Activated T-cell treated with anti-CD3 and anti-CD28 coated beads, Interleukin-2, amount 50 U/mL, for 24 hours (primary cell): ENCODE measurements around the gene ARL8A.
A peak's percentile ranks its signal among the peaks of the same experiment; 100 is the strongest.

Experiments
- DNase-seq: peaks from one replicate; pipeline ENCODE4 v3.0.0-alpha.2; 2020
- H3K27ac Mint-ChIP-seq: 2 replicates; pipeline ENCODE4 v1.8.0; 2020; ENCODE audit warnings: mild to moderate bottlenecking, mixed read lengths
- H3K27me3 Mint-ChIP-seq: 2 replicates; pipeline ENCODE4 v1.8.0; 2020; ENCODE audit warnings: mixed read lengths
- H3K36me3 Mint-ChIP-seq: 2 replicates; pipeline ENCODE4 v1.8.0; 2020; ENCODE audit warnings: low read depth, mixed read lengths
- H3K4me1 Mint-ChIP-seq: 2 replicates; pipeline ENCODE4 v1.8.0; 2020; ENCODE audit warnings: low read depth, mixed read lengths
- H3K4me3 Mint-ChIP-seq: 2 replicates; pipeline ENCODE4 v1.8.0; 2020; ENCODE audit warnings: mild to moderate bottlenecking, moderate library complexity, mixed read lengths
- H3K9me3 Mint-ChIP-seq: 2 replicates; pipeline ENCODE4 v1.8.0; 2020; ENCODE audit warnings: mixed read lengths

Gene ARL8A

DNA sequence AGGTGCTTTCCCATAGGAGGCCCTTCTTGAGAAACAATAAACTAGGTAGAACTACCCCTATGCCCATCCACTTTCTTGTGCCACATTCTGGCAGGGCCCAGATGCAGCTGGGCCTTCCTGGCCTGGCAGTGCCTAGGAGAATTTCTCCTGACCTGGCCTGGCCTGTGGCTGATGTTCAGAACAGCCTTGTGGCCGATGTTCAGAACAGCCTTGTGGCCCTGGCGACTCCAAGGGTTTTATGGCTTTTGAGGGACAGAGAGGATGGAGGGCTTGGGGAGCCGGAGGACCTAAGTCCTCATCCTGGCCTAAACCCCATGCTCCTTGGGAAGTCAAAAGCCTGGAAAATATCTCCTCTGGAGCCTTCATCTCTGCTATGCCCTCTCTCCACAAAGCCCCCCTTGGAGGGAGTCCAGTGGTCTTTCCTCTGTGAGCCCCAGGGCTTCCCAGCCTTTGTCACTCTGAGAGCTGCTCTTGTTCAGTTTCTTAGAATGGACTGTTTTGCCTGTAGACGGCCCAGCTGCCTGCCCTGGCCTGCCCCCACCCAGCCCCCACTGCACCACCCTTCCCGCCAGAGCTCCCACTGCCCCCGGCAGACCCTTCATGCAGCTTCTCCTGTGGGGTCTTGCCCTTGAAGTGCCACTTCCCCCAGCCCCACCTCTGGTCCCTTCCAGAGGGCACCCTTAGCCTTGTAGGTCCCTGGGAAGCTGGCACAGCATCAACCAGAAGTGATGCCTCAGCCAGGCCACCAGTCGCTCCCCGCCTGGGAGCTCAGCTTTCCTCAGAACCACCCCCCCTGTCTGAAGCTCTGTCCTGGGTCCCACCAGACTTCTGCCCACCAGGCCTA is 14.9 kb downstream of the ARL8A start:
- Mint-ChIP-seq H3K27me3 (no peaks in the 10 kb centered on the region), H3K27ac (no peak overlapping the region), H3K4me3 (no peak overlapping the region), H3K4me1 (no peaks in the 10 kb centered on the region), H3K9me3 (no peaks in the 10 kb centered on the region), H3K36me3 (peaks cover 28% of the 10 kb centered on the region)
- DNase-seq = no peak

DNA sequence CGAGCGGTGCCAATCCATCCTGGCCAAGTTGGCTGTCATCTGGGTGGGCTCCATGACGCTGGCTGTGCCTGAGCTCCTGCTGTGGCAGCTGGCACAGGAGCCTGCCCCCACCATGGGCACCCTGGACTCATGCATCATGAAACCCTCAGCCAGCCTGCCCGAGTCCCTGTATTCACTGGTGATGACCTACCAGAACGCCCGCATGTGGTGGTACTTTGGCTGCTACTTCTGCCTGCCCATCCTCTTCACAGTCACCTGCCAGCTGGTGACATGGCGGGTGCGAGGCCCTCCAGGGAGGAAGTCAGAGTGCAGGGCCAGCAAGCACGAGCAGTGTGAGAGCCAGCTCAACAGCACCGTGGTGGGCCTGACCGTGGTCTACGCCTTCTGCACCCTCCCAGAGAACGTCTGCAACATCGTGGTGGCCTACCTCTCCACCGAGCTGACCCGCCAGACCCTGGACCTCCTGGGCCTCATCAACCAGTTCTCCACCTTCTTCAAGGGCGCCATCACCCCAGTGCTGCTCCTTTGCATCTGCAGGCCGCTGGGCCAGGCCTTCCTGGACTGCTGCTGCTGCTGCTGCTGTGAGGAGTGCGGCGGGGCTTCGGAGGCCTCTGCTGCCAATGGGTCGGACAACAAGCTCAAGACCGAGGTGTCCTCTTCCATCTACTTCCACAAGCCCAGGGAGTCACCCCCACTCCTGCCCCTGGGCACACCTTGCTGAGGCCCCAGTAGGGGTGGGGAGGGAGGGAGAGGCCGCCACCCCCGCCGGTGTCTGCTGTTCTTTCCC is 16.5 kb downstream of the ARL8A start:
- no peaks in the 10 kb centered on the region for H3K9me3 Mint-ChIP-seq
- H3K27me3 Mint-ChIP-seq = peaks cover 3% of the 10 kb centered on the region
- no peaks in the 10 kb centered on the region for H3K4me1 Mint-ChIP-seq
- peaks cover 14% of the 10 kb centered on the region for H3K36me3 Mint-ChIP-seq
- no peak overlapping the region for H3K4me3 Mint-ChIP-seq
- peak overlapping the region; percentile 54 for H3K27ac Mint-ChIP-seq
- DNase-seq = no peak

DNA sequence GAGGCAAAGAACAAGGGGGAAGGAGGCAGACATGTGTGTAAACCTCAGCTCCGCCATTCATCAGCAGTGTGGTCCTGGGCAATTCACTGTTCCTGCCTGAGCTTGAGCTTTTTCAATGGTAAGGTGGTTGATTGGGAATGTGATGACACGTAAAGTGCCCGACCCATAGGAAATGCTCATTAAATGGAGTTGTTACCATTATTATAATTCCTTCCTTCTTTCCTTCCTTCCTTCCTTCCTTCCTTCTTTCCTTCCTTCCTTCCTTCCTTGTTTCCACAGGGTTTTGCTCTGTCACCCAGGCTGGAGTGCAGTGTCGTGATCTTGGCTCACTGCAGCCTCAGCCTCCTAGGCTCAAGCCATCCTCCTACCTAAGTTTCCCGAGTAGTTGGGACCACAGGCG is 17.5 kb downstream of the ARL8A start:
- no peaks in the 10 kb centered on the region for H3K9me3 Mint-ChIP-seq

DNA sequence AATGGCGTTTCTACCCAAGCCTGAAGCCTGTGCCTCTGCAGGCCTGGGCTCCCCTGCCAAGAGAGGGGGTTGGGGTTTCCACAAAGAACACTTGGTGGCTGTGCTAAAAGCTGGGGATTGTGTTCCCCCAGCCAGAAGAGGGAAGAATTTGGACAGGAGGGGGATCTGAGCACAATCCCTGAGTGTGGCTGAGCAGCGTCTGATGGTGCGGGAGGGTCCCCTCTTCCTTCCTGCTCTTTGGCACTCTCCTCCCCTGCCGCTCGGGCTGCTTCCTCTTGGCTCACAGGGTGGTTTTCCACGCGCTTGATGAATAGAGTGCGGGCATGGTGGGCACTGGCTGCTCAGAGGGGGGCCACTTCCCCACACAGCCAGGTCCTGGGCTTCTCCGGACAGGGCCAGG is 18.1 kb downstream of the ARL8A start:
- Mint-ChIP-seq H3K9me3 (no peaks in the 10 kb centered on the region), H3K27ac (no peak overlapping the region), H3K4me1 (no peaks in the 10 kb centered on the region), H3K4me3 (no peak overlapping the region), H3K36me3 (no peaks in the 10 kb centered on the region), H3K27me3 (peaks cover 8% of the 10 kb centered on the region)
- DNase-seq = no peak

More for the DNA sequence above, 17.5 kb downstream of the ARL8A start:
- no peak overlapping the region for H3K27ac Mint-ChIP-seq
- peaks cover 4% of the 10 kb centered on the region for H3K36me3 Mint-ChIP-seq
- peaks cover 3% of the 10 kb centered on the region for H3K27me3 Mint-ChIP-seq
- no peak overlapping the region for H3K4me3 Mint-ChIP-seq
- H3K4me1 Mint-ChIP-seq = no peaks in the 10 kb centered on the region
- no peak for DNase-seq

DNA sequence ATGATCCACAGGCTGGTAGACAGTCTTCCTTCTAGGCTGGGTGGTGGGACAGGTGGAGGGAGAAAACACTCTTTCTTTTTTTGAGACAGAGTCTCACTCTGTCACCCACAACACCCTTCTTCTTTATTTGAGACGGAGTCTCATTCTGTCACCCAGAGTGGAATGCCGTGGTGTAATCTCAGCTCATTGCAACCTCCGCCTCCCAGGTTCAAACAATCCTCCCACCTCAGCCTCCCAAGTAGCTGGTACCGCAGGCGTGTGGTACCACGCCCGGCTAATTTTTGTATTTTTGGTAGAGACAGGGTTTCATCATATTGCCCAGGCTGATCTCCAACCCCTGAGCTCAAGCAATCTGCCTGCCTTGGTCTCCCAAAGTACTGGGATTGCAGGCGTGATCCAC is 18.9 kb downstream of the ARL8A start:
- DNase-seq = no peak
- no peak overlapping the region for H3K4me3 Mint-ChIP-seq
- H3K27ac Mint-ChIP-seq = no peak overlapping the region
- H3K27me3 Mint-ChIP-seq = peaks cover 13% of the 10 kb centered on the region
- H3K9me3 Mint-ChIP-seq = no peaks in the 10 kb centered on the region
- no peaks in the 10 kb centered on the region for H3K4me1 Mint-ChIP-seq
- no peaks in the 10 kb centered on the region for H3K36me3 Mint-ChIP-seq

DNA sequence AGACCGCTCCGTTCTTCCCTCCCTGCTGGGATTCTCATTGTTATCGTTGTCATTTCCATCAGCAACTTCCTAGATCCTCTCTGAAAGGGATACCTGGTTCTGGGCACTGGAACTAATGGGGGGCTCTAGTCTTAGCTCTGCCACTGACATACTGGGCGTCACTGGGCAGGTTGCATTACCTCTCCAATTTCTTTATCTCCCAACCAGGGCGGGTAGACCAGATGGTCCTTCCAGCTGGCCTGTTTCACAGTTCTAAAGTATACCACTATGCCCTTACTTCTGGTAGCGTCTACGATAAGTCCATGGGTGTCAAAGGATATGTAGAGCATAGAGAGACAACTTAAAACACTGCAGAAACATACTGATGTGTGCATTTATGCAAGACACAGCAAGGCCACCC is 20.4 kb downstream of the ARL8A start:
- Mint-ChIP-seq H3K4me1 (no peaks in the 10 kb centered on the region), H3K27me3 (peaks cover 13% of the 10 kb centered on the region), H3K36me3 (no peaks in the 10 kb centered on the region), H3K27ac (no peak overlapping the region), H3K4me3 (no peak overlapping the region), H3K9me3 (no peaks in the 10 kb centered on the region)
- DNase-seq = no peak

DNA sequence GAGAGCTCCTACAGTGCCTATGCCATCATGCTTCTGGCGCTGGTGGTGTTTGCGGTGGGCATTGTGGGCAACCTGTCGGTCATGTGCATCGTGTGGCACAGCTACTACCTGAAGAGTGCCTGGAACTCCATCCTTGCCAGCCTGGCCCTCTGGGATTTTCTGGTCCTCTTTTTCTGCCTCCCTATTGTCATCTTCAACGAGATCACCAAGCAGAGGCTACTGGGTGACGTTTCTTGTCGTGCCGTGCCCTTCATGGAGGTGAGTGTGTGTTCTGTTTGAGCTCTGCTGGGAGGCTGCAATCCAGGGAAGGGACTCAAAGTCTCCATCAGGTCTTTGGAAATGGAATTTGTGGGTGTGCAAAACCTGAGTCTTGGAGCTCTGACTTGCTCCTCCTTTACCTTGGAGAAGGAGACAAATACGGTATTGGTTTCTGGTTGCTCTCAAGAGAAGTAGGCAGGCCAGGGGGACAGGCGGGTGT is 21.2 kb downstream of the ARL8A start:
- no peak overlapping the region for H3K4me3 Mint-ChIP-seq
- H3K27ac Mint-ChIP-seq = no peak overlapping the region
- DNase-seq = no peak
- no peaks in the 10 kb centered on the region for H3K36me3 Mint-ChIP-seq
- H3K9me3 Mint-ChIP-seq = no peaks in the 10 kb centered on the region
- H3K4me1 Mint-ChIP-seq = no peaks in the 10 kb centered on the region
- H3K27me3 Mint-ChIP-seq = peaks cover 13% of the 10 kb centered on the region

DNA sequence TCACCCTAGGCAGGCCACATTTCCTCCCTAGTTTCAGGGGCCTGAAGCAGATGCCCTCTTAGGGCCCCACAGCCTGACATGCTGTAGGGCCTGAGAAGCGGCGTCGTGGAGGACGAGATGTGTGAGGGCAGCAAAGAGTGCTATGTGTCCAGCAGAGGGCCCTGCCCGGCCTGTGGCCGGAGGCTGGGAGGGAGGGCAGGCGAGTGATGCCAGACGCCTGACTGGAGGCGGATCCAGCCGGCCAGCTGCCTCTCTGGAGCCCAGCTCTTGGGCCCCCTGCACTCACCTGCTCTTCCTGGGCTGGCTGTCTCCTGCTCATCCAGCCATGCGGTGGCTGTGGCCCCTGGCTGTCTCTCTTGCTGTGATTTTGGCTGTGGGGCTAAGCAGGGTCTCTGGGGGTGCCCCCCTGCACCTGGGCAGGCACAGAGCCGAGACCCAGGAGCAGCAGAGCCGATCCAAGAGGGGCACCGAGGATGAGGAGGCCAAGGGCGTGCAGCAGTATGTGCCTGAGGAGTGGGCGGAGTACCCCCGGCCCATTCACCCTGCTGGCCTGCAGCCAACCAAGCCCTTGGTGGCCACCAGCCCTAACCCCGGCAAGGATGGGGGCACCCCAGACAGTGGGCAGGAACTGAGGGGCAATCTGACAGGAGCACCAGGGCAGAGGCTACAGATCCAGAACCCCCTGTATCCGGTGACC is 21.8 kb downstream of the ARL8A start, which contains the start of gene GPR37L1:
GPR37L1 (plus strand) TSS at position 279 of the 697 bp plus-strand sequence; CDS start at position 326, 47 bp downstream.
- Mint-ChIP-seq H3K27ac (no peak within 1 kb of the TSS), H3K4me3 (no peak within 1 kb of the TSS)

DNA sequence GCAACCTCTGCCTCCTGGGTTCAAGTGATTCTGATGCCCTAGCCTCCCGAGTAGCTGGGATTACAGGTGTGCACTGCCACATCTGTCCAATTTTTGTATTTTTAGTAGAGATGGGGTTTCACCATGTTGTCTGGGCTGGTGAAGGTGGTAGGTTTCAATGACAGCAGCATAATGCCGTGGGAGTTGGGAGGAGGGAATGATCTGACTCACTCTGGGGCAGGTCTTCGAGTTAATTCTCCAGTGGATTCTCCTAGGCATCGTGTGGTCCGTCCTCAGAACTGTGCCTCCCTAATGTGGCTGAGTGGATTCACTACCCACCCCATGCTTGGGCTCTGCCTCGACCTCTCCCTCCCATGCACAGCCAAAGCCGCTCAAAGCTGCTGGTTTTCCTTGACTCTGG is 23.5 kb downstream of the ARL8A start:
- no peak for DNase-seq
- no peak overlapping the region for H3K4me3 Mint-ChIP-seq
- no peak overlapping the region for H3K27ac Mint-ChIP-seq
- peaks cover 13% of the 10 kb centered on the region for H3K27me3 Mint-ChIP-seq
- no peaks in the 10 kb centered on the region for H3K9me3 Mint-ChIP-seq
- H3K36me3 Mint-ChIP-seq = no peaks in the 10 kb centered on the region
- no peaks in the 10 kb centered on the region for H3K4me1 Mint-ChIP-seq

More for the DNA sequence above, 21.8 kb downstream of the ARL8A start, which contains the start of gene GPR37L1:
- Mint-ChIP-seq H3K9me3 (no peaks in the 10 kb centered on the region), H3K36me3 (no peaks in the 10 kb centered on the region), H3K27me3 (peaks cover 13% of the 10 kb centered on the region), H3K4me1 (no peaks in the 10 kb centered on the region)
- DNase-seq = no peak

DNA sequence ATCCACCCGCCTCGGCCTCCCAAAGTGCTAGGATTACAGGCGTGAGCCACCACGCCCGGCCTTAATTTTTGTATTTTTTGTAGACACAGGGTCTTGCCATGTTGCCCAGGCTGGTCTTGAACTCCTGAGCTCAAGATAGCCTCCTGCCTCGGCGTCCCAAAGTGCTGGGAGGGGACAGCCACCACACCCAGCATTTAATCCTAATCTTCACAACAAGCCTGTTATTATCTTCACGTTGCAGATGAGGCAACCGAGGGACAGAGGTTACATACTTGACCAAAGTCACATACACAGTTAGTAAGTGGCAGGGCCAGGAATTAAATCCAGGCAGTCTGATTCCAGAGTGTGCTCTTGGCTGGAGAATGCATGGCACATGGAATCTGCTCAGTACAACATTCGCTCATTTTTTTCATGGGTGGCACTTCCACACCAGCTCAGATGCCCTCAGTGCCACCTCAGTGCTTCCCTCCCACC is 26.6 kb downstream of the ARL8A start:
- no peak for DNase-seq
- Mint-ChIP-seq H3K4me3 (no peak overlapping the region), H3K27ac (no peak overlapping the region), H3K4me1 (no peaks in the 10 kb centered on the region), H3K36me3 (no peaks in the 10 kb centered on the region), H3K9me3 (no peaks in the 10 kb centered on the region), H3K27me3 (peaks cover 10% of the 10 kb centered on the region)

DNA sequence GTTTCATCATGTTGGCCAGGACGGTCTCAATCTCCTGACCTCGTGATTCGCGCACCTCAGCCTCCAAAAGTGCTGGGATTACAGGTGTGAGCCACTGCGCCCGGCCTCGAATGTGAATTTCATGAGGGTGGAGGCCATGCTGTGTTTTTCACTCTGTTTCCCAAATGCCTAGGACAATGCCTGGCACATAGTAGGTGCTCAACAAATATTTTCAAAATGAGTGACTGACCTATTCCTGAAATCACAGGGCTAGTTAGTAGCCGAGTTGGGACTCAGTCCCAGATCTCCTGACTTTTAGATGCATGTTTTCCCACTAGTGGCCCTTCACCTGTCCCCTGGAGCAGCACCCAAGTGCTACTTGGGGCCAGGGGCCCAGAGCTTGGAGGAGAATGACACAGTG is 28.2 kb downstream of the ARL8A start:
- no peak for DNase-seq
- H3K36me3 Mint-ChIP-seq = no peaks in the 10 kb centered on the region
- H3K4me1 Mint-ChIP-seq = no peaks in the 10 kb centered on the region
- H3K9me3 Mint-ChIP-seq = no peaks in the 10 kb centered on the region
- no peak overlapping the region for H3K27ac Mint-ChIP-seq
- no peak overlapping the region for H3K4me3 Mint-ChIP-seq
- peaks cover 3% of the 10 kb centered on the region for H3K27me3 Mint-ChIP-seq

DNA sequence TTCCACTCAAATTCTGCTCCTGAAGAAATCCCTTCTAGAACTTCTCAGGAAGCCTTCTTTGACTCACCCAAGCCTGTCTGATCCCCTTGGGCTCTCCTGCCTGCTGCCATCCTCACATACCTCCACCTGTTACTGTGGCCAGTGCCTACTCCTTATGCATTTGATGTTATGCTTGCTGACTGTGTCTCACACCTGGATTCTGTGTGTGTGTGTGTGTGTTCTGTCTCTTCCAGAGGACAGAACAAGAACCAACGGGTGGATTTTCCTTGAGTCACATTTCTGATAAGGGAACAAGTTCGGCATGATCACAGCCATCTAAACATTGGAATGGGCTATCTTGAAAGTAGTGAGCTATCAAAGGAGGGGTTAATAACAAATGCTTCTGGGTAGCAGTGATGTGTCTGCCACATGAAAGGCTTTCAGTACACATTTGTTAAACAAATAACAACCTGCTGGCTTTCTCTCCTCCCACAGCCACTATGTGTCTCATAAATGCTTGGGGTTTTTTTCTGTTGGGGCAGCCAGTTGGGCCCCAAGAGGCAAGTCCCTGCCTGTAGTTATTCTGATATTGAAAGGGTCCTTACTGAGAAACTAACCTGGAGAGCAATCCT is 30.7 kb downstream of the ARL8A start:
- Mint-ChIP-seq H3K9me3 (no peaks in the 10 kb centered on the region), H3K4me1 (no peaks in the 10 kb centered on the region), H3K27me3 (no peaks in the 10 kb centered on the region), H3K36me3 (no peaks in the 10 kb centered on the region), H3K27ac (no peak overlapping the region), H3K4me3 (no peak overlapping the region)
- no peak for DNase-seq

DNA sequence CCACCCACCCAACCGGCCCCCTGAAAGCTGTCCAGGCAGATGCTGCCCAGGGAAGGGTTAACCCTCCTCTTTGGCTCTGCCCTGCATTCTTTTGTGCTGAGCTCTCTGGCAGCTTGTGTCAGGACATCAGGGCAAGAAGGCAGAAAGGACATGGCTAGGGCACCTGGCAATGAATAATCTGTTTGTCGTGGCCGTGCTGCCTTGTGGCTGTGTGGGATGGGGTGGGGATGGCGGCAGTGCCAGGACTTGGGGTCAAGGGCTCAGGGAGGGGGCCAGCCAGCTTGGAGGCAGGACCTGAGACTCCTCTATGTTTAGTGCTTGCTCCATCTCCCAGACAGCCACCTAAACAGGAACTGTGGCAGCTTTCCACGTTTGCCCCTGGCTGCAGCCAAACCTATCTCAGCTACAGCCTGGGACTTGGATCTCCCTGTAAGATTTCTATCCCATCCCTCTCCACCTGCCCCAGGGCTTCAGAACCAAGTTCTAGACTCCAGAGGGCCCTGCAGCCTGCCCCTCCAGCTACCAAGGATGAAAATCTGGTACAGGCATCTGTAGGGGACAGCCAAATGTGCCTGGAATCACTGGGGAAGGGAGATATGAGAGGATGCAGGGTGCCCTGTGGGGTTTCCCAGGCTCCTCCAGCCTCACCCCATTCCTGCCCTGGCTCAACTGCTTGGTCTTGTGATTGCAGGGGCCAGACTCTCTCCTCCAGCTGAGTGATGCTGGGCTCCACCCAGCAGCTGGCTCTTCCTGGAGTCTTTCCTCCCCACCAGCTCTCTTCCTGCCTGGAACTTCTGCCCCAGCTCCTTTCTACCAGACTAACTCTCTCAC is 31.5 kb downstream of the ARL8A start:
- Mint-ChIP-seq H3K4me3 (no peak overlapping the region), H3K4me1 (no peaks in the 10 kb centered on the region), H3K27me3 (no peaks in the 10 kb centered on the region), H3K9me3 (no peaks in the 10 kb centered on the region), H3K27ac (no peak overlapping the region), H3K36me3 (no peaks in the 10 kb centered on the region)
- DNase-seq = no peak
